HUES64 (cell line): ENCODE data around the gene ADCY7.

Experiments
- H3K27ac ChIP-seq: 2 replicates; pipeline ENCODE4 v1.7.0; 2013; ENCODE audit warnings: low read depth, low read length, inconsistent platforms
- H3K27me3 ChIP-seq: 2 replicates; pipeline ENCODE4 v1.6.1; 2013; ENCODE audit warnings: mild to moderate bottlenecking, low read length; ENCODE audit not compliant: insufficient read depth
- H3K36me3 ChIP-seq: 2 replicates; pipeline ENCODE4 v1.6.1; 2013; ENCODE audit warnings: mild to moderate bottlenecking, low read length; ENCODE audit not compliant: insufficient read depth
- H3K4me1 ChIP-seq: 2 replicates; pipeline ENCODE4 v1.6.1; 2013; ENCODE audit warnings: mild to moderate bottlenecking, low read length, moderate library complexity; ENCODE audit not compliant: insufficient read depth
- H3K4me3 ChIP-seq: 2 replicates; pipeline ENCODE4 v1.5.1; 2013; ENCODE audit warnings: mild to moderate bottlenecking, low read length, moderate library complexity
- H3K9ac ChIP-seq: 2 replicates; pipeline ENCODE4 v1.6.1; 2013; ENCODE audit warnings: mild to moderate bottlenecking, low read depth, low read length
- H3K9me3 ChIP-seq: 2 replicates; pipeline ENCODE4 v1.6.1; 2013; ENCODE audit warnings: low read depth, low read length; ENCODE audit not compliant: insufficient read depth
- WGBS: fragments of 150-250, 120-280 bp; methylation state at CpG from one replicate; pipeline ENCODE4 v1.1.7; 2013; ENCODE audit warnings: missing lambda C conversion rate; 5-methylcytosine and 5-hydroxymethylcytosine counted together

The ADCY7 gene

GRCh38 chr16:50275428-50276325, 9.3 kb downstream of the ADCY7 start:
- Histone ChIP-seq H3K9me3 (no peaks in the 10 kb centered on the region), H3K27ac (no peak overlapping the region), H3K36me3 (no peaks in the 10 kb centered on the region), H3K4me3 (no peak overlapping the region), H3K4me1 (peaks cover 8% of the 10 kb centered on the region; the same call in 1 of the 2 replicates), H3K9ac (no peak overlapping the region), H3K27me3 (no peaks in the 10 kb centered on the region)
- WGBS = 86% methylated on average over 12 of the region's 12 CpGs

DNA sequence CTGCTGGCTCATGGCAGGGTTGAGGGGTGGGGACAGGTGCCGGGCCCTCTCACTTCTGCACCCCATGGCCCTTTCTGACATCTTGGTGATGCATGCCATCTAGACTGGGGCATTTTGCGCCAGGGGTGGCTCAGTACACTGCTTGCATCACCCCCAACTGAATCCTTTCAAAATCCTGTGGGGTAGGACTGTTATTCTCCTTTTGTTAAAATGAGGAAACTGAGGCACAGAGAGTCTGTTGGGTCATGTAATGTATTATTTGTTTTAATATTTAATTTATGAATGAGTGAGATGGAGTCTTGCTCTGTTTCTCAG, 9.9 kb downstream of the ADCY7 start:
- Histone ChIP-seq H3K9me3 (no peaks in the 10 kb centered on the region), H3K36me3 (no peaks in the 10 kb centered on the region), H3K9ac (no peak overlapping the region), H3K27me3 (no peaks in the 10 kb centered on the region), H3K27ac (no peak overlapping the region), H3K4me1 (peaks cover 8% of the 10 kb centered on the region; the same call in 1 of the 2 replicates), H3K4me3 (no peak overlapping the region)
- 92% methylated on average over 2 of the region's 2 CpGs for WGBS

DNA sequence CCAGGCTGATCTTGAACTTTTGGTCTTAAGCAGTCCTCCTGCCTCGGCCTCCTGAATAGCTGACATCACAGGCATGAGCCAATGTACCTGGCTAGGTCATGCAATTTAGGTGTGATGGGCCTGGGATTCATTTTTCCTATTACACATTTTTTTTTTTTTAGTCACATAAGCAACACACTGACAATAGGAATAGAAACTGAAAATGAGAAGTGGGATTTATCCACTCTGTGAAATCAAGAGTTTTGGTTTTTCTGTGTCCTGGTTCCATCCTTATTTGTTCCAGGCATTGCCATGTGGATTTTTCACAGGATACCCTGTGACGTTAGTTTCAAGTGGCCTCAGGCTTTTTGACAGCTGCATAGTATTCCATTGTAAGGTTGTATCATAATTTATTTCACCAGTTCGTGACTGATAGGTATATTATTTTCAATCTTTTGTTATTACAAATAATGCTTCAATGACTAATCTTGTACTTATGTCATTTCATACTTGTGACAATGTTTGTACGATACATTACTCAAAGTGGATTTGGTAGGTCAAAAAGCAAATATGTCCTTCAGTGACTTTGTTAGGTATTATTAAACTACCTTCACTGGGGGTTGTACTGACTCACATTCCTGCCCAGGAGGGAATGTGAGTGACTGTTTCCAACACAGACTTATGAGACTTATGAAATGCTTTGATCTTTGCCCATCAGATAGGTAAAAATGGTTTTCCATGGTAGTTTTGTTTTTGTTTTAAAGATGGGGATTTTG, 10.6 kb downstream of the ADCY7 start:
- no peaks in the 10 kb centered on the region for H3K36me3 ChIP-seq
- no peak overlapping the region for H3K4me3 ChIP-seq
- H3K4me1 ChIP-seq = peaks cover 8% of the 10 kb centered on the region; the same call in 1 of the 2 replicates
- no peak overlapping the region for H3K27ac ChIP-seq
- 92% methylated on average over 3 of the region's 4 CpGs for WGBS
- no peaks in the 10 kb centered on the region for H3K27me3 ChIP-seq
- no peak overlapping the region for H3K9ac ChIP-seq
- no peaks in the 10 kb centered on the region for H3K9me3 ChIP-seq

DNA sequence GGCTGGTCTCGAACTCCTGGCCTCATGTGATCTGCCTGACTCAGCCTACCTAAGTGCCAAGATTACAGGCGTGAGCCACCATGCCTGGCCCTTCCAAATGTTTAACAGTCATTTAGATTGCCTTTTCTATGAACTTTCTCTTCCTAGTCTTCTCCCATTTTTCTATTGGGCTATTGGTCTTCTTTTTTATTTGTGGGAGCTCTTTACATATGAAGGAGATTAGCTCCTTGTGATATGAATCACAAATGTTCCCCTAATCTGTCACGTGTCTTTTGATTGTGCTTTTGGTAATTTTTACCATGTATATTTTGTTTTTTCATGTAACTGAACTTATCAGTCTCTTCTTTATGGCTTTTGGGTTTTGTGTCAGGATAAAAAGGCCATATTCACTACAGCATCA, 11.9 kb downstream of the ADCY7 start:
- H3K27me3 ChIP-seq = no peaks in the 10 kb centered on the region
- peaks cover 8% of the 10 kb centered on the region; the same call in 1 of the 2 replicates for H3K4me1 ChIP-seq
- H3K9ac ChIP-seq = no peak overlapping the region
- 59% methylated on average over 3 of the region's 3 CpGs for whole genome bisulfite sequencing
- H3K36me3 ChIP-seq = no peaks in the 10 kb centered on the region
- no peak overlapping the region for H3K4me3 ChIP-seq
- no peaks in the 10 kb centered on the region for H3K9me3 ChIP-seq
- H3K27ac ChIP-seq = no peak overlapping the region

GRCh38 chr16:50279504-50279865, 13.1 kb downstream of the ADCY7 start:
- H3K9ac ChIP-seq = no peak overlapping the region

DNA sequence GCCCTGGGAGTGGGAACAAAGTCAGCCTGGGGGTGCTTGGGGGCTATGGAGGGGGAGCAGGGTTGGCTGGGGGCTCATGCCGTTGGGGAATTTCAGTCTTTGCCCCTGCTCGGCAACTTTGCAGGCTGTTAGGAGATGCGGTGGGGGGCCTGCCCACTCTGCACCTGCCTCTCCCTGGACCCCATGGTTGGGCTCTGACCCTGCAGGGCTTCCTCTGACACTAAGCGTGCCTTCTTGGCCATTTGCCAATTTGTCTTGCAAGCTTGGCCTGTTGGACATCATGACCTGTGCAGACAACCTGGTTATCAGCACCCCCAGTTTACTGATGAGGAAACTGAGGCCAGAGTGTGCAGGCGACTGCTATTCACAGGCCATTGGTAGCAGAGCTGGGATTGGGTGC, 14.6 kb downstream of the ADCY7 start:
- no peaks in the 10 kb centered on the region for H3K9me3 ChIP-seq
- 91% methylated on average over 5 of the region's 5 CpGs for WGBS
- no peaks in the 10 kb centered on the region for H3K27me3 ChIP-seq
- H3K4me1 ChIP-seq = peaks cover 8% of the 10 kb centered on the region; the same call in 1 of the 2 replicates
- no peak overlapping the region for H3K27ac ChIP-seq
- no peak overlapping the region for H3K4me3 ChIP-seq
- no peak overlapping the region for H3K9ac ChIP-seq
- no peaks in the 10 kb centered on the region for H3K36me3 ChIP-seq

More at GRCh38 chr16:50279504-50279865, 13.1 kb downstream of the ADCY7 start:
- Histone ChIP-seq H3K9me3 (no peaks in the 10 kb centered on the region), H3K27me3 (no peaks in the 10 kb centered on the region), H3K4me1 (peaks cover 8% of the 10 kb centered on the region; the same call in 1 of the 2 replicates), H3K27ac (no peak overlapping the region), H3K36me3 (no peaks in the 10 kb centered on the region), H3K4me3 (no peak overlapping the region)
- WGBS = 73% methylated on average over 2 of the region's 2 CpGs

GRCh38 chr16:50281391-50282009, 15.1 kb downstream of the ADCY7 start:
- Histone ChIP-seq H3K4me1 (peaks cover 8% of the 10 kb centered on the region; the same call in 1 of the 2 replicates), H3K27me3 (no peaks in the 10 kb centered on the region), H3K27ac (no peak overlapping the region), H3K9me3 (peaks cover 2% of the 10 kb centered on the region; the same call in 1 of the 2 replicates), H3K4me3 (no peak overlapping the region), H3K9ac (no peak overlapping the region), H3K36me3 (no peaks in the 10 kb centered on the region)
- WGBS = 89% methylated on average over 21 of the region's 21 CpGs

GRCh38 chr16:50282010-50282538, 15.7 kb downstream of the ADCY7 start:
- Histone ChIP-seq H3K4me3 (no peak overlapping the region), H3K4me1 (peaks cover 8% of the 10 kb centered on the region; the same call in 1 of the 2 replicates), H3K9me3 (peaks cover 7% of the 10 kb centered on the region; the same call in 1 of the 2 replicates), H3K27me3 (no peaks in the 10 kb centered on the region), H3K9ac (no peak overlapping the region), H3K27ac (no peak overlapping the region), H3K36me3 (0 out of 2 replicates have a peak, but pooled peaks cover 2% of the 10 kb centered on the region)
- 87% methylated on average over 7 of the region's 7 CpGs for WGBS

- H3K4me3 ChIP-seq = no peak overlapping the region
- H3K9ac ChIP-seq = no peak overlapping the region
- 0 out of 2 replicates have a peak, but pooled peaks cover 2% of the 10 kb centered on the region for H3K36me3 ChIP-seq
- WGBS = 91% methylated on average over 9 of the region's 9 CpGs
- peaks cover 8% of the 10 kb centered on the region; the same call in 1 of the 2 replicates for H3K4me1 ChIP-seq
- H3K9me3 ChIP-seq = peaks cover 7% of the 10 kb centered on the region; the same call in 1 of the 2 replicates
- H3K27ac ChIP-seq = no peak overlapping the region
- no peaks in the 10 kb centered on the region for H3K27me3 ChIP-seq
These were observed 16.7 kb downstream of the ADCY7 start for GRCh38 chr16:50282955-50283631.

DNA sequence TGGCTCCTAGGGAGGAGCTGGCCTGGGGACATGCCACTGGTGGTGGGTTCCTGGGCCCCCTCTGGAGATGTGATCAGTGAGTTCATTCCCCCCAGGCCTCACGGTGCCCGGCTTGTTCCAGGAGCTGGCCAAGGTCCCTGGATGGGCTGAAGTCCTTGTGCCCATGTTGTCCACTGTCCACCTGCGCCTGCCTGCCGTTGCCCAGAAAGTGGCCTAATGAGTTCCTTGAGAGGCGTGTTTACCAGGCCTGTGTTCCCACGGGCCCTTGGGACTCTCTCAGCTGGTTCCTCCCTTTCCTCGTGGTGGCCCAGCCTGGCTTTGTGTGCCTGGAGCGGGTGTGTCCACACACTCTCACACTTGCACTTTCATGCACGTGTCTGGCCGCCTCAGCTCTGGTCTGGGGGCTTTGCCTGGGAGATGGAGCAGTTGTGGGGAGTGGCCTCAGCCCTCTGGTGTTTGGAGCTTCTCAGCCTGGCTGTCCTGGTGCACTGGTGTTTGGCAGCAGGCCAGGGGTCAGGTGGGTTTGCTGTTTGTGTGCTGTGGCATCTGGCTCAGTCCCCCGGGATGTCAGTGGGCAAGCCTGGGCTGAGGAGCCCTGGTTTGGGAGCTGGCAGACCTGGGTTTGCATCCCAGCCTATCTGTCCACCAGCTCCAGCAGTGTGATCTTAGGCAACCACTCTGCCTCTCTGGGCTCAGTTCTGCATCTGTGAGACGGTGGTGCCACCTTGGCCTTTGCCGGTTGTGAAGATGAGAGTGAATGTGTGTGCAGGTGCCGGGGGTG, 18.0 kb downstream of the ADCY7 start:
- Histone ChIP-seq H3K36me3 (0 out of 2 replicates have a peak, but pooled peaks cover 2% of the 10 kb centered on the region), H3K4me1 (peaks cover 6% of the 10 kb centered on the region; the same call in 1 of the 2 replicates), H3K27ac (no peak overlapping the region), H3K4me3 (no peak overlapping the region), H3K9ac (no peak overlapping the region), H3K9me3 (peaks cover 7% of the 10 kb centered on the region; the same call in 1 of the 2 replicates), H3K27me3 (no peaks in the 10 kb centered on the region)
- 91% methylated on average over 14 of the region's 14 CpGs for WGBS
